HG02798 (cell line): ENCODE results near the gene SYTL4.

Source experiments
- ATAC-seq: cut with Tn5 transposase; IDR thresholded peaks from one replicate; pipeline ENCODE4 v1.9.1; 2021; ENCODE audit warnings: mild to moderate bottlenecking; ENCODE audit not compliant: unreplicated experiment, poor library complexity

Gene SYTL4

DNA sequence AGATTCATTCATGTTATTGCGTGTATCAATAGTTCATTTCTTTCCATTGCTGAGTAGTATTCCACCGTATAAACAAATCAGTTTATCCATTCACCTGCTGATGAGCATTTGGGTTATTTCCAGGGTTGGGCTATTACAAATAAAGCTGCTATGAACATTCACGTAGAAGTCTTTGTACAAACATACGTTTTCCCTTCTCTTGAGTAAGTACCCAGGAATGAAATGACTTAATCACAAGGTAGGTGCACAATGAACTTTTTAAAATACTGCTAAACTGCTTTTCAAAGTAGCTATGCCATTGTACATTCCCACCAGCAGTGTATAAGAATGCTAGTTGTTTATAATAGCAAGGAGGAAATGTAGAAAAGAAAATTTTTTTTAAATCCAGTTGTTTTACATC, 35.9 kb downstream of the SYTL4 start:
- no peak for ATAC-seq

DNA sequence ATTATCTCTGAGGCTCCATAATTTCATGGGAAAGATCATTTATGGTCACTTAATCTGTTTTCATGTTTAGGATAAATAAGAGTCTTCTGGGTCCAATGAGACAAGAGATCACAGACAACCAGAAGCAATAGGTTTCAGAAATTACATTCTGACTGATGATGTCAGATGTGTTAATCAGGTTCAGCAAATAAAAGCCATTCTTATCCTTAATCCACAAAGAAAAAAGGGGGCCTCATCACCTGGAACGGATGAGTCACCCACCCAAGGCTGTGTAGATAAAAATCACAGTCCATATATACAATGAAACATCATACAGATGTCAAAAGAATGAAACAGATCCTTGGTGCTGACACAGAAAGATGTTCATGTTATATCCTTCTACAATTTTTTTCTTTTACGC, 36.6 kb downstream of the SYTL4 start:
- no peak for ATAC-seq

DNA sequence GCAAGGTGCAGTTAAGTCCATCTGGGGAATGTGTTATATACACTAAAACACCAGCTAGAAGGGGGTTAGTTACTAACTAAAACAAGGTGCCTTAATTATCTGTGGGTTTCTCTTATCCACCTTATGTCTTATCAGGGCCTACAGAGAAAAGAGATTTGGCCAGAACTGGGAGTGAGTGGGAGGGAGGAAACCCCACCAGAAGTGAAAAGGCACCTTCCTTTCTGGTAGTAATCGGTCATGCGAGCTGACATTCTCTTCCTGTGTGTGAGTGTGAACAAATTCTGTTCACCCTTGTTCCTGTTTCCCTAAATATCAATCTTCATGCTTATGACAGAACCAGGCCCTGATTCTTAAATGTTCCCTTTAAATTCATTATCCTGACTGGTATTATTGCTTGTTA, 44.4 kb downstream of the SYTL4 start:
- peak; percentile 71 for ATAC-seq

DNA sequence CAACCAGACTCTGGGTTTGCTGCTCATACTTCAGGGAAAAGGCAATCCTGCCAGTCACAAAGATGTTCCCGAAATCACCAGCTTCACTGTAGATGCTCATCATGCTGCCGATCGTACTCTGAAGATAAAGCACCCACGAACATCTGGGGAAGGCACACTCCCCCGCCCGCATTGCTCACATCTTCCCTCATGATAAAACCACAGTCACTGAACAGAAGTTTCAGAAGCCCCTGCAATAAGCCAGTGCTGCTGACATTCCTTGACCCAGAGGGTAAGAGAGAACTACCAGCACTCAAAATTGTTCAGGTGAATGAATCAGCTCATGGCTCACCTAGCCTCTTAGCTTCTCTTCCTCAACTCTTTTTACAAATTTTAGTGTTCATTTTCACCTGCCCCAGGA, 44.8 kb downstream of the SYTL4 start:
- ATAC-seq, result peak; percentile 34

DNA sequence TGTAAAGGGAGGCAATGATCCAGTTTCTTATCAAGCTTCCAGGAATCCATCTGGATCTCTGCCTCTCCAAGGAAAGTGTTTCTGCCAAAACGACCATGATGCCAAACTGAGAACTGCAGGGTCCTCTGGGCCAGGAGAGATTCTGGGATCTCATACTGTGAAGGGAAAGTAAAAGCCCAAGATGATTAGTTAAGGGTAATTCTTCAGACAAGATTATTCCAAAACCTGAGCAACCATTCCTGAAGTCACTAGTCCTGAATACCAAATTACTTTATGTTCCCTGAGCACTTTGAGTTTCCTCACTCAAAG, 46.0 kb downstream of the SYTL4 start:
- no peak for ATAC-seq

DNA sequence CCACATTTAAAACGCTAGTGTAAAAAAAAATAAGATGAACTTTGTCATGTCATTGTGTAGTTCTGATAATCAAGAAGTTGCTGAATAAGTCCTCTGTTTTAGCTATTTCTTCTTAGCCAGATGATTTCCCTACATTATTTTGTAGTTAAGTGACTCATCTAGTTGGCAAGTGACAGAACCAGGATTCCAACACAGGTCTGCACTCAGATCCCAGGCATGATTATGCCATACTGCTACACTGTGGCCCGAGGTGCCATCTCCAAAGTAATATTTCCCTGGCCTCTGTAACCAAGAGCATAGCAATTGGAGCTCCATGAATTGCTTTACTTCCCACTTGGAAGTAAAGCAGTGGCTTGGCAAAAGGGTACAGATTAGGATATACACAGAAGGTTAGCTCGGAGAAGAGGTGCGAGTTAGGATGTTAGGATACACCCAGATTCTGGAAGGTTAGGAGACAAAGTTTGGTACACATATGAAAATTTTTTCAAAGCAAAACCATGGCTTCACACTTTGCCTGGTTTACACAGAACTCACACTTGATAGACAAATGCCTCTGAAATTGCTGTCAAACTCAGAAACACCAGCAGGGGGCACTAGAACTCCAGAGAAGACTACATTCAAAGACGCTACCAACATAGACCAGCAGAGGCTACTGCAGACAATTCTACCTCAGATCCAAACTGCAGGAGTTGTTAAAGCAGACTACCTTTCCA, 46.5 kb downstream of the SYTL4 start:
- ATAC-seq, result peak; percentile 77

DNA sequence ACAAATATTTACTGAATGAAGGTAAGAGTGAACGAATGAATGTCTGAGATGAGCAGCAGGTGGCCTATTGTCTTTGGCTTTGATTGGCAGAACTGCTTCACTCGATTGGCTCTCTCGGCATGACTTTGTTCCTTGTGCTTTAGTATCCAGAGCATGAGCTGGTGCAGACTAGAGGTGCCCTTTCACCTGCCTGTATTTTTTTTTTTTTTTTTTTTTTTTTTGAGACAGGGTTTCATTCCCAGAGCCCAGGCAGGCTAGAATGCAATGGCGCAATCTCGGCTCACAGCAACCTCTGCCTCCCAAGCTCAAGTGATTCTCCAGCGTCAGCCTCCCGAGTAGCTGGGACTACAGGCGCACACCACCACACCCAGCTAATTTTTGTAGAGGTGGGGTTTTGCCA, 49.0 kb downstream of the SYTL4 start:
- no peak for ATAC-seq

DNA sequence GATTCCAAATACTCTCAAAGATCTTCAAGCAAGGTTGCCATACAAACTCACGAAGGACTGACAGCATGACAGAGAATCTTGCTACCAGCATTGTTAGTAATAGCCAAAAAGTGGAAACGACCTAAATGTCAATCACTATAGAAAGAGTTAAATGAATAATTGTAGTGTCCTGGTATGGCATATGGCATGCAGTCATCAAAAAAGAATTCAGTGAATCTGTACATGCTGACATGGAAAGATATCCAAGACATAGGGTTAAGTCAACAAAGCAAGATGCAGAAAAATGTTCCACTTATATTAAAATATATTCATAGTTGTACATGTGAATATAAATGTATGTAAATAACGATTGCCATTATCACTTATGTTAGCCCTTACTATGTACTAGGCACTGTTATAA, 50.3 kb downstream of the SYTL4 start:
- no peak for ATAC-seq

DNA sequence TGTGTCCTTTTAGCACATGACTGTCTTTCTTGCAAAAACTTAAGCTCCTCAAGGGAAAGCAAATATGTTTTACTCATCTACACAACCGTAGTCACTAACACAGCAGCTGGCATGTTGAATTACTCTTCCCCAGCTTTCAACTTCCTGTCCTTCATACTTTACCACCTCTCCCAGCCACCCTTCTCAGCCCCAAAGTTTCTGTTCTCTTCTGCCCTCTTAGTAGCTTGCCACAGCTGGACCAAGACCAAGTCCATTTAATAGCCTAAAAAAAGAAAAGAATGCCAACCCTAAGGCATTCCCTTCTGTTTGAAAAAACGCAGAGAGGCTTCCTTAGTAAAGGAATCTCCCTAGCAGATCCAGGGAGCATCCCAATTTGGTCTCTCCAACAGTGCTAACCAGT, 51.2 kb downstream of the SYTL4 start:
- ATAC-seq, result no peak

DNA sequence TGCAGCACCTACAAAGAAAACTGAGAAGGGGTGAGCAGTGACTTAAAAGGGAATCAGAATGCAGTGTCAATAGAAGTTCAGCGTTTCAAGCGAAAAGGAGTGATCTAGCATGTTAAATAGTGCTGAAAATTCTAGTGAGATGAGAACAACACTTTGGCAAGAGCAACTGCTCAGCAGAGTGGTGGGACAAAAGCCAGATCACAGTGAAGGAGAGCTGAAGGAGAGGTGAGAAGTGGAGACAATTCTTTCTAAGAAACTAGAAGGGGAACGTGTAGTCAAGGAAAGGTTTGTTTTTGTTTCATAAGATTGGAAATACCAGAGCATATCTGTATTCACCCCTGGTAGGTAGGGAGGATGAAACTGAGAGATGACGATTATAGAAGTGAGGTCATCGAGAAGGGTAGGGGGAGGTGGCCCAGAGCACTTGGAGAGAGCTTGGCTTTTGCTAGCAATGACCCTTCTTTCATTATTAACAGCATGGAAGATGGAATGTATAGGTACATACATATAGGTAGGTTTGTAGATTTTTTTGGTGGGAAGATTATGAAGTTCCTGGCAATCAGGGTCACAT, 54.2 kb downstream of the SYTL4 start:
- ATAC-seq, result no peak

DNA sequence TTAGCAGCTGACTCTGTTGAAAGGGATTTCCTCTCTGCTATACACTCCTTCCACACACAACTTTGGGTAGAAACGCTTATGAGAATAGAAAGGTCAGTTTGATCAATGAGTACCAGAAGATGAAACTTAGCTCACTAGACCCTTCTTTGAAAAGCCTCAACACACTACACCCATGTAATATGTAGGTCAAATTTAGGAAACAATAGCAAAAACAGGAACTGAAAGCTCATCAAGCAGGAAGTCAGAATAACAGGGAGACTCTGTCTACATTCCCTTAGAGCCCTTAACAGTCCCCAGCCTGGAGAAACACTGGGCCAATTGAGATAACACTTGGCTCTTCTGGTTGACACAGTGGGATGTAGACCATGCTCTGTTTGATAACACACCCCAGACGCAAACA, 57.2 kb downstream of the SYTL4 start:
- ATAC-seq, result no peak

DNA sequence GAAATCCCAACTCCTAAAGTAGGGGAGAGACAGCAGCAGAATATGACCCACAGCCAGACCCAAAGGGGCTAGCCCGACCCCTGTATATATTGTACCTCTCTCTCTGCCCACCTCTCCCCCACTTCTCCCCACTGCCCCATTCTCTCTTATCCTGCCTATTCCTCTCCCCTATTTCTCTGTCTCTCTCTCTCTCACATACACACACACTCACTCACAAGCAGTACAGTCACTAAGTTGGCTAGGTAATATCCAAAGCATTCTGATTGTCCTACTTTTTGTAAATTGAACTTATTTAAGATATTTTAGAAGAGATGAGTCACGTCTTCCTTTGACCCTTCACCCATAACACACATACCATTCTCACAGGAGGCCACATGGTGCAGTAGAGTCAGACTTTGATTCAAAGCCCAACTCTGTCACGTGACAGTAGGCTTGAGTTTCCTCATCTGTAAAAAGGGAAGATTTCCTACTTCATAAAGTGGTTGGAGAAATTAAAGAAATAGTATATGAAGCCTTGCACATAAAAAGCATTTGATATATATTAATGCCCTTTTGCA, 58.4 kb downstream of the SYTL4 start:
- ATAC-seq, result no peak

DNA sequence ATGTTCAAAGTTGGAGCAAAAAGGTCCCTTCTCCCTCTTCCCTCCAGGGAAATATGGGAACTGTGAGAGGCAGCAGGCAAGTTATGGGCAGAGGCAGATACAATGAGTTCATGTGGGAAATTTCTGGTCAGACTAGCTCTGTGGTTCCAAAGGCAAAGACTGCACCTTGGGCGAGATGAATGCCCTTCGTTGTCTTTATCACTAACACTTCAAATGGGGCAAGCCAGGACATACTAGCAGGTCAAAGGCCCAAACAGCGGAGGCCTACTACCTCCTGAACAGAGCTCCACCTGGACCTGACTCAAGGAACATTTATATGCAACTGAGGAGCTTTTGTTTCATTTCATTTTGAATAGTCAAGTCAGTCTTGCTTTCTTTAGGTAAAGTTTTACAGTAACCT, 59.0 kb downstream of the SYTL4 start:
- no peak for ATAC-seq

DNA sequence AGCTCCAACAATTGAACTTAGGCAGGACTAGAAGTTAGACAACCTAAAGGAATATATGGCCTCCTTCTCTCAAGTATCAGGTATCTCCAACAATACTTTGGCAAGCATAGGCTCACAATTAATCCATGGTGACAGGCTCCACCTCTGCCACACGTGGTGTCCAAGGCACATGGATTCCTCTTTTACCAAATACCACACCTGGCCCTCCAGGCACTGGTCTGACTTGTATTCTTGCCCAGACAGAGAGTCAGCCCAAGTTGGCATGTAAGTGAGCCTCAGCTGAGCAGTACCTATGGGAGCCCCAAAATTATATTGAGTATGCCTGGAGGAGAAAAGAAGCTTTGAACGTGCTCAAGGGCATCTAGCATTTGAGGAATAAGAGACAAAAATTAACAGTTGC, 68.3 kb downstream of the SYTL4 start:
- ATAC-seq, result no peak

DNA sequence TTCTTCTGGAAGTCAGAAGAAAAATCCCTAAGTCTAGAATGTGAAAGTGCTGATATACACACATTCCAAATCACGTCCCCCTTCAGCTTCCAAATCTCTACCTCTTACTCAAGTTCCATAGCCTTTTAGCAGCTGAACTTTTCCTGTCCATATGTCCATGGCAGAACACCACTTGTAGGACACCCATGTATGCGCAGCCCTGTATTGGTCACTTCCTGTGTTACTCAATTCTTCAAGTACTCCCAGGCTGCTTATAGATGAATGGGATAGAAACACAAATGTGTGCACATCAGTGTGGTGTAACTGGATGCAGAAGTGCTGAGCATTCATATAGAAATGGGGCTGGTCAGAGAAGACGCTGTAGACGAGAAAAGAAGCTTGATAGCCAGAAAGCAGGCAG, 69.1 kb downstream of the SYTL4 start:
- no peak for ATAC-seq

DNA sequence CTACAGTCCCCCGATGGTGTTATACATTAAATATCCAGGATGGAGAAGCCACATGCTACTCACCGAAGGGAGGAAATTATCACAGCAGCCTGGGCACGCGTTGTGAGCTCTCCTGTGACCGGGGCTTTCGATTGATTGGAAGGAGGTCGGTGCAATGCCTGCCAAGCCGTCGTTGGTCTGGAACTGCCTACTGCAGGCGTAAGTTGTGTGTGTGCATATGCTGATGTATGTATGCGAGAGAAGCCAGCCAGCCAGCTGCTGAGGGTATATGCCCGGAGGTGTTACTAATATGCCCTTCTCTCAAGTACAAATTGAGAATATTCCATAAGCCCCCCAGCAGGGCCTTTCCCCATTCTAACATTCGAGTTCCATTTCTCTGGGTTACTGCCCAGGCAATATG, 69.8 kb downstream of the SYTL4 start:
- no peak for ATAC-seq

DNA sequence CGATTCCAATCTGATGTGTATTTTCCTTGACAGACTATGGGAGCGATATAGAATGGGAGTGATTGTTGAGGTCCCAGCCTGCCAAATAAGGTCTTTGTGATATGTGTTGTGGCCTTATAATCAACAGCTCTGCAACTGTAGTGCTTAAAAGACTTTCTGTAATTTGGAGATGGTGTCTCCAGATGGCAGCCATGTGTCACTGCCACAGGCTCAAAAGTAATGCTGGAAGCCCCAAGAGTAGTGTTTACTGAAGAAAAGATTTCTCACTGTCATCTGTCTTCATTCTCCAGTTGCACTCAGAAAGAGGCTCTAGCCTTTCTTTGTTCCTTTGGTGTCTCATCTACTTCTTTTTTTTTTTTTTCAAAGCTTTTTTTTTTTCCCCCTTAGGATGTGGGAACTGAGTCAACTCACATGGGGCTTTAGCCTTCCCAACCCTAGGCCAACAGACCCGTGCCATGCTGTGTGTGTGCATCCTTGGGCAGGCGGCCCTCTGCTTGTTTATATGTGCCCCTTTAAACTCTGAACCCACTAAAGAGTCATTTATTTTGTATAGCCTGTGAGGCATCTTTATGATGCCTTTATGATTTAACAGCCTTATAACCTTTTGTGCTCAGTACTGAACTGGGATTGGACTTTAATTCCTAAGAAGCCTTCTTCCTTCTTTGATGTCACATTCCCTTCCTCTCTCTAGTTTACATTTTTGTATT, 72.3 kb downstream of the SYTL4 start:
- no peak for ATAC-seq

DNA sequence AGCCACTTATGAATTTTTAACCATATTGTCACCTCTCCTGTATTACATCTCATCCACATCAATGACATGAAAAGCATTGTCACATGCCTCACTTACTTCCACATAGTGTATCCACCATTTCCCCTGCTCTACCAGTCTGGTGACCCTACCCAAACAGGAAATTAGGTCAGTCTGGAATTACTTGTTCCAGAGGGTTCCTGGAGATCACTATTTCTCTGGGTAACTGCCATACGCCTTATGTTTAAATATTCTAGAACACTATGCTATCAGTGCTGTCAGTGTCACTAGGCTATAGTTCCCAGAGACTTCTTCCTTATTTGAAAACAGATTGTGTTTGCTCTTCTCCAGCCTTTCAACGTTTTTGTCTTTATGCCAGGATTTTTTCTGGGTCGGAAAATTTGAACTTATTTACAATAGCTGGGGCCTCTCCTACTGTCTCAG, 73.0 kb downstream of the SYTL4 start:
- ATAC-seq, result no peak

DNA sequence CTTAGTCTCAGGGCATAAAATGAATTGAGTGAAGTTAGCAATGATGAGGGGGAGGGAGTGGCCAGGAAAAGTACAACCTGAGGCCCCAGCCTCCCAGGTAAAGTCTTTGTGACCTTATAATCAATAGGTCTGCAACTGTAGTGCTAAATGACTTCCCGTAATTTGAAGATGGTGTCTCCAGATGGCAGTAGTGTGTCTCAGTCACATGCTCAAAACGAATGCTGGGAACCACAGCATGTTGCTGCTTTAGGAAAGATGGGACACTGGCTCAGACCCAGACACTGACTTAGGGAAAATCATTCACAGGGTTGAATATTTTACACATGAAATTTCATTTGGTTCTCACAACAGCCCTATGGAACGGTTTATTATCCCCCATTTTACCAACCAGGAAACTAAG, 77.7 kb downstream of the SYTL4 start:
- no peak for ATAC-seq

DNA sequence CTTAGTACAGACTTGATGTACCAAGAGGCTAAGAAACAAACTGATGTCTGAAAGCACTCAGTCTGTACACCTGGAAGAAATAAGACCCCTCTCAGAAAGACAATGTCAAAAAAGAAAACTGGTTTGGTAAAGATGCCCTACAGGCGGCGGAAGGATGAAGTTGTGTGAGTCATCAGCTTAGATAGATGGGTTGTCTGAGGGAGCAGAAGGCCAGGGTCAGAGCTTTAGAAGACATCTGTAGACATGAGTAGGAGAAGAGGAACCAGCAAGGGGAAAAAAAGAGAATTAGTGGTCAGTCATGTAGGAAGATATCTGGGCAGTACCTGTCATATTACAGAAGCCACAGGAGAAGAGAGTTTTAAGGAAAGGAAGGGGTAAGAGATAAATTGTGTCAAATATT, 79.7 kb downstream of the SYTL4 start:
- ATAC-seq, result no peak

DNA sequence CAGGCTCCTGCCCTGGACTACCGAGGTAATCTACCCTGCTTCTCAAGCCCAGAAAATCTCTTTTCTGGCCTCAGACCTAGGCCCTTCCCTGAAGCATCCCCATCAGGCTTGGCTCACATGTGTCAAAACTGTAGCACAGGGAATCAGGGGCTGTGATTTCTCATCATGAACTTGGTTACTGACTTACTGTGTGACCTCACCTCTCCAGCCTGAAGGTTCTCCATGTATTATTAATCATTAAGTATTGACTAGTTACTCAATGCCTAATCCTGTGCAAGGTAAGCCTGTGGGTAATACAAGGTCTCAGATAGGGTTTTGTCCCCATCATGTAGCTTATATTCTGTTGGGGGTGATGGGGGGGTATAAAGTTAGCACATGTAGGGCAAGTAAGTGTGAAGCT, 81.1 kb downstream of the SYTL4 start:
- no peak for ATAC-seq
